Measurements from ENCODE around the gene RAB10. TPM values are rescaled to one million over a fixed set of nuclear protein-coding genes. Genes with fewer than 3 reads are reported as not detected.

RAB10 gene
- total RNA-seq, 2 donors from 2014 or later = 115 to 121 TPM

Other genes starting within 250 kb of the RAB10 start
- gene ASXL2, start 155.6 kb upstream of the RAB10 start, total RNA-seq = 10 to 100 TPM; 33.2 to 41.7 TPM
- 10 to 100 TPM; 42.9 to 51.4 TPM for gene KIF3C, start 51.6 kb upstream of the RAB10 start, total RNA-seq
- 1 to 10 TPM; 6.0 to 8.1 TPM for gene GAREM2, start 139.0 kb downstream of the RAB10 start, total RNA-seq
- gene HADHA, start 210.5 kb downstream of the RAB10 start, total RNA-seq = 10 to 100 TPM; 83.8 to 86.7 TPM
- gene HADHB, start 210.9 kb downstream of the RAB10 start, total RNA-seq = 10 to 100 TPM; 37.8 to 41.0 TPM